Amniotic stem cell (primary cell): ENCODE data around the gene GRIK5.
"Not testable (repeated sequence)": the region's sequence is repeated elsewhere in the genome, so short reads cannot be mapped to it uniquely, and the experiment has no call there.

Experiments used
- DNase-seq: peaks from one replicate; lab custom pipeline; 2025; lab: John Stamatoyannopoulos, UW

Gene GRIK5, protein sequence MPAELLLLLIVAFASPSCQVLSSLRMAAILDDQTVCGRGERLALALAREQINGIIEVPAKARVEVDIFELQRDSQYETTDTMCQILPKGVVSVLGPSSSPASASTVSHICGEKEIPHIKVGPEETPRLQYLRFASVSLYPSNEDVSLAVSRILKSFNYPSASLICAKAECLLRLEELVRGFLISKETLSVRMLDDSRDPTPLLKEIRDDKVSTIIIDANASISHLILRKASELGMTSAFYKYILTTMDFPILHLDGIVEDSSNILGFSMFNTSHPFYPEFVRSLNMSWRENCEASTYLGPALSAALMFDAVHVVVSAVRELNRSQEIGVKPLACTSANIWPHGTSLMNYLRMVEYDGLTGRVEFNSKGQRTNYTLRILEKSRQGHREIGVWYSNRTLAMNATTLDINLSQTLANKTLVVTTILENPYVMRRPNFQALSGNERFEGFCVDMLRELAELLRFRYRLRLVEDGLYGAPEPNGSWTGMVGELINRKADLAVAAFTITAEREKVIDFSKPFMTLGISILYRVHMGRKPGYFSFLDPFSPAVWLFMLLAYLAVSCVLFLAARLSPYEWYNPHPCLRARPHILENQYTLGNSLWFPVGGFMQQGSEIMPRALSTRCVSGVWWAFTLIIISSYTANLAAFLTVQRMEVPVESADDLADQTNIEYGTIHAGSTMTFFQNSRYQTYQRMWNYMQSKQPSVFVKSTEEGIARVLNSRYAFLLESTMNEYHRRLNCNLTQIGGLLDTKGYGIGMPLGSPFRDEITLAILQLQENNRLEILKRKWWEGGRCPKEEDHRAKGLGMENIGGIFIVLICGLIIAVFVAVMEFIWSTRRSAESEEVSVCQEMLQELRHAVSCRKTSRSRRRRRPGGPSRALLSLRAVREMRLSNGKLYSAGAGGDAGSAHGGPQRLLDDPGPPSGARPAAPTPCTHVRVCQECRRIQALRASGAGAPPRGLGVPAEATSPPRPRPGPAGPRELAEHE

DNA sequence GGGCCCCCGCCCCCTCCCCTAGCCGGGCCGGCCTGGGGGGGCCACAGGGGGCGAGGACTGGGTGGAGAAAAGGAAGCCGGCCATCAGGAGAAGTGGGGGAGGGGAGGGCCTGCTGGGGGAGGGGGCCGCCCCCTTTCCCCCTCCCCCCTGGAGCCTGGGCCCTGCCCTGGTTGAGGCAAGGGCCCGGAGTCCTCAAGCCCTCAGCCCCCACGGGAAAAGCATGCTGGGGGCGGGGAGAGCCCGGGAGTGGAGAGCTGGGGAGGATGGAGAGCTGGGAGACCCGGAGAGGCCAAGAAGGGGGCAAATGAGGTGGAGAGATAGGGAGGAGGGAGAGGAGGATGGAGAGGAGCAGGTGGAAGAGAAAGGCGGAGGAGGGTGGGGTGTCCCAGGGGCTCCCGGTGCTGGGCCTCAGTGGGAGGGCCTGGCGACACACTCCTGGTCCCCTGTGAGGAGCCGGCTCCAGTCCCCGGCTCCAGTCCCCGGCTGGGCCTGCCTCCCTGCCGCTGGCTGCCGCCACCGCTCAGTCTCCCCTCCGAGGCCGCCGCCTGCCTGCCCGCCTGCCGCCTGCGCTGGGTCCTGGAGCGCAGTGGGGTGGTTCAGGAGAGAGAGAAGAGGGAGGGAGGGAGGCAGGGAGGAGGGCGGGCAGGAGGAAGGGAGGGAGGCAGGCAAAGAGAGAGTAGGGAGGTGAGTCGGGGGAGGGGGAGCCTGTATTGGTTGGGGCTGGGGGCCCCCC is at the start of gene GRIK5:
Gene GRIK5, minus strand, starts transcription at position 588 of the 733 bp plus-strand sequence. CDS start 4,436 bp downstream, outside the sequence.
- DNase-seq = no peak

DNA sequence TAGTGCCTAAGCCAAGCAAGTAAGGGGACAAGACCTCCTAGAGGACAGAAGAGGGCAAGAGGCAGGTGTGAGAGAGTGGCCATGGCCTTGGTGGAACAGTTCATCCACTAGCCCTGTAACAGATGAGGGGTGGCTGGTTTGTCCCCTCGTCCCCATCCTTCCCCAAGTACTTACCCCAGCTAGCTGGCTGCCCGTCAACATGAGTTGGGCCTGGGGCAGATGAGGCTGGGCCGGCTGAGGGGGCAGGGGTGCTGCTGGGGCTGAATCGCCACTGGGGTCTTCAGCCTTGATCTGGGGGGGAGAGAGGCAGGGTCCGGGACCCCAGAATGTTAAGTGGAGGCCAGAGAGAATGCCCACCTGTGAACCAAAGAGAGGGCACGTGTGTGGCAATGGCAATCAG is 47.1 kb upstream of the GRIK5 start:
- no peak for DNase-seq

DNA sequence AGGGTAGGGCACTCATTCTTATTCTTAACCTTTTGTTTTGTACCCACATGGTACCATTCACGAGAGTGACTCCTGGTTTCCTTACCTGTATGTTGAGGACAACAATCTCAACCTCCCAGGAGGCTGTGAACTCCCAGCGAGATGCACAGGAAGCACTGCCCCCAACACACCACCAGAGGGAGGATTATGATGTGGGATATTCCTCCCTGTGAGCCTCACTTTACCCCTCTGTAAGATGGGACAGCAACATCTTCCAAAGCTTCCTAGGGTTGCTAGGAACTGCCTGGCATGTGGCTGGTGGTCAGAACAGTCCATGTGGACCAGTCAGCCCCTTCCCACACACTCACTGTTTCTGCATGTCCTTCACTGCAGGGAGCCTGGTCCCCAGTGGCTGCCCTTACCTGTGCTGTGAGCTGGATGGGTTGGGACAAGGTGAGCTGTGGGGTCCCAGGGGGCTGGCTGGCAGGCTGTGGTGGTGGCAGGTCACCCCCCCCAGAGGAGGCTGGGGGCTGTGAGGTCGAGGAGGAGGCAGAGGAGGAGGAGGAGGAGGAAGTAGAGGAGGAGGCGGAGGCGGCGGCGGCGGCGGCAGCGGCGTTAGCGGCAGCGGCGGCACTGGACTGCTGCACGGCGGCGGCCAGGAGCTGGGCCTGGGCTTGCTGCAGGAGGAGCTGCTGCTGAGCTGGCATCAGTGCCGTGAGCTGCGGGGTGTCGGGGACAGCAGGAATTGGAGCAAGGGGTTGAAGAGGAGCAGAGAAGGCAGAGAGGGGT is 46.5 kb upstream of the GRIK5 start:
- DNase-seq = no peak

DNA sequence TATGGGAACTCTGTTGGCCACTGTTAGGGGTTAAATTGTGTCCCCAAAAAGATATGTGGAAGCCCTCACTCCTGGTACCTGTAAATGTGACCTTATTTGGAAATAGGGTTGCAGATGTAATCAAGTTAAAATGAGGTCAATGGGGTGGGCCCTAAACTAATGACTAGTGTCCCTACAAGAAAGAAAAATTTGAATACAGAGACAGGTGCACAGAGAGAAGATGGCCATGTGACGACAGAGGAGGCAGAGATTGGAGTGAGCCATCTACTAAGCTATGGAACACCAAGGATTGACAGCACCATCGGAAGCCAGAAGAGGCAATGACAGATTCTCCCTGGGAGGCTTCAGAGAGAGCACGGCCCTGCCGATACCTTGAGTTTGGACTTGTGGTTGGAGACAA is 45.7 kb upstream of the GRIK5 start:
- no peak for DNase-seq

DNA sequence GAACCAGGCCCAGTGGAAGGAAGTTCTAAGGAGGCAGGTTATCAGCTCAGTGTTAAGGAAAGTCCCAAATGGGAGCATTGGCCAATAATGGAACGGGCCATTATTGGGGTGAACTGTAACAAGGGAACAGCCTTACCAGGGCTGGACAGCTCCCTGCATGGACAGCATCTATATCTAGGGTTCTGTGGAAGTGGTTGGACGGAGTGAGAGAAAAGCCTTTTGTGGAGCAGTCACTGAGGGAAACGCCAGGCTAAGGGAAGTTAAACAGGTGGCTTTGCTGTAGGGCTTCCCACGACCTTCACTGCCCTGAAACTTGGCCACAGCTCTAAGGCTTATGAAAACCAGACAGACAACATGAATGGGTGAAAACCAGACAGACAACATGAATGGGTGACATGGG is 45.2 kb upstream of the GRIK5 start:
- DNase-seq = no peak

DNA sequence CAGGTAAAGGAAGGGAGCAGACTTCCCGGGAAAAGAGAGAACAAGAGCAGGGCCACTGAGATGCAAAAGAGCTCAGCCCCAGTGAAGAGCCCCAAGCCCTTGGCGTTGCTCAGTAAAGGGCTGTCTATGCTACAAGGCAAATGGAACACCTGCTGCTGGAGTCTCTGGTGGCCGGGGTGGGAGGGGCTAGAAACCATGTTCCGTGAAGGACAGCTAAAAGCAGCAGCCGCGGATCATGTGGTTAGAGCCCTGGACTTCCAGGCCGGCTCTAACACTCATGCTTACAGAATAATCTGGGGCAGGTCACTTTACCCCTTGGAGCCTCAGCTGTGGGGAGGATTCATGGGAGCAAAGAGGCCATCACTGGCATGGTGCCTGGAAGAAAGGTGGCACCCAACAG is 44.4 kb upstream of the GRIK5 start:
- DNase-seq = no peak

DNA sequence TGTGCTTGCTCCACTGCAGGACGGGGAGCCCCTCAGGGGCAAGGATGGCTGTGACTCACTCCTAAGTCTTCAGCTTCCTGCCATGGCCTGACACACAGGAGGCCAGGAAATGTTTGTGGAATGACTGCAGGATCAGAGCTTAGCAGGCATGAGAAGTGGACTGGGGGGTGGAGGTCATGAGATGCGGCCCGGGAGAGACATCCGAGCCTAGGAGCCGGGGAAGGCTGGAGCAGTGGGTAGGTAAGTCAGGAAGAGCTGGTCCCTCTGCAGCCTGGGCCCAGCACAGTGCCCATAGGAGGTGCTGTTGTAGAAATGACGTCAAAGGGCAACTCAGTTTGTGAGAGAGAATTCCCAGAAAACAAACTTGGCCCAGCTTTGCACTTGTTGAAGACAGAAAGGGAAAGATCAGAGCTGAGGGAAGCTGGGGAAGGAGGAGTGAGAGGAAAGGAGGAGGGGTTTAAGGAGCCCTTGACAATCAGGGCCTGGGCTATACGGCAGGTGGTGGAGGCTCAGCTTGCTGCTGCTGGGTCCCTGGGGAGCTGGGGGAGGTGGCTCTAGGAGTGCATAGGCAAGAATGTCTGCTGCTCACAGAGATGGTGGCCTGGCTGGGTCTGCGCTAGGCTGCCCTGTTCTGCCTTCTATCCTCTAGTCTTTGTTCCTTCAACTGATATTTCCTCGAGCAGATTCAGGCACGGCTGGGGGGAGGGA is 43.8 kb upstream of the GRIK5 start:
- DNase-seq = peak; percentile 93

DNA sequence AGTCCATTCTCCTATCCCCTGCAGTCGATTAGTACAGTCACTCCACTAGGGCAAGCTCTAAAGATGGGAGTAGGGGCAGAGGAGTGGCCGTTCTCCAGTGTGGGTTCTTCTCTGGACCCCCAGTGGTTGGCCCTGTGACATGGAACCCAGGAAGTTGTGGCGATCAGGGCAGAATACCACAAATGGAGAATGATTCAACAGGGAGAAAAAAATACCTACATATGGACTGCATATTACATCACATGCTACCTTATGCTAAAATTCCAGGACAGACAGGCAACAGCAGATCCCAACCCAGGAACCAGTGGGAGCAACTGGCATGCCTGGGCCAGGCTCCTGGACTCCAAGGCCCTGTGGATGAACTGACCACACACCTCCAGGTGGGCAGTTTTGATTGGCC is 41.8 kb upstream of the GRIK5 start:
- DNase-seq = no peak

DNA sequence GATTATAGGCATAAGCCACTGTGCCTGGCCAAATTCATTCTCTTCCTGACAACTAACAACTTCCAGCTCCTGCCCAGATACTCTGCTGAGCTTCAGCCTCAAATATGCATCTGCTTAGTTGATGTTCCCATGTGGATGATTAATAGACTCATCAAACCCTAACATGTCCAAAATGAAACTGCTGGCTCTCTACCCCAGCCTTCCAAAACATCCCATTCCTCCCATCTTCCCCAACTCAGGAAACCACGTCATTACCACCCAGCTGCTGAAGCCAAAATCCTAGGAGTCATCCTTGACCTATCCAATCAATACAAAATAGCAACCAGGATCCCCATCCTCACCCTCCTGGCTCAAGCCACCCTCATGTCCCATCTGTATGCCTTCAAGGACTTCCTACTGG is 41.4 kb upstream of the GRIK5 start:
- no peak for DNase-seq

DNA sequence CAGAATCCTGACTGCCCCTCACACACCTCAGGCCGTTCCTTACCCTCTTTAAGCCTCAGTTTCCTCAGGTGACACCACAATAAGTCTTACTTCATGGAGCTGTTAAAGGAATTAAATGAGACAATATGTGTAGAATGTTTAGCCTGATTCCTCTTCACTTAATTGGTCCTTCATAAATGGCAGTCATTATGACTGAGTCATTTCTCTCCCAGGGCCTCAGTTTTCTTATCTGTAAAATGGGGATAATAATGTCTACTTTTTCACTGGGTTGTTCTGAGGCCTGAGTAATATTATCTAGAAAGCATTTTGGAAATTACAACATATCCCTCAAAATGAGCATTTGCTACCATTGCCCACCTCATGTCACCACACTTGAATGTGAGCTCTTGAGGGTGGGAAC is 40.7 kb upstream of the GRIK5 start:
- DNase-seq = no peak

DNA sequence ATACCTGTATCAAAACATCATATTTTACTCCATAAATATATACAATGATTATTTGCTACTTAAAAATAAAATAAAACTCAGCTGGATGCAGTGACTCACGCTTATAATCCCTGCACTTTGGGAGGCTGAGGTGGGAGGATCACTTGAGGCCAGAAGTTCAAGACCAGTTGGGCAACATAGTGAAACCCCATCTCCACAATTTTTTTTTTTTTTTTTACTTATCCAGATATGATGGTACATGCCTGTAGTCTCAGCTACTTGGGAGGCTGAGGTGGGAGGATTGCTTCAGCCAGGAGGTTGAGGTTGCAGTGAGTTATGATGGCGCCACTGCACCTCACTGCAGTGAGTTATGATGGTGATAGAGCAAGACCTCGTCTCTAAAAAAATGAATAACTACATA is 39.9 kb upstream of the GRIK5 start:
- no peak for DNase-seq

DNA sequence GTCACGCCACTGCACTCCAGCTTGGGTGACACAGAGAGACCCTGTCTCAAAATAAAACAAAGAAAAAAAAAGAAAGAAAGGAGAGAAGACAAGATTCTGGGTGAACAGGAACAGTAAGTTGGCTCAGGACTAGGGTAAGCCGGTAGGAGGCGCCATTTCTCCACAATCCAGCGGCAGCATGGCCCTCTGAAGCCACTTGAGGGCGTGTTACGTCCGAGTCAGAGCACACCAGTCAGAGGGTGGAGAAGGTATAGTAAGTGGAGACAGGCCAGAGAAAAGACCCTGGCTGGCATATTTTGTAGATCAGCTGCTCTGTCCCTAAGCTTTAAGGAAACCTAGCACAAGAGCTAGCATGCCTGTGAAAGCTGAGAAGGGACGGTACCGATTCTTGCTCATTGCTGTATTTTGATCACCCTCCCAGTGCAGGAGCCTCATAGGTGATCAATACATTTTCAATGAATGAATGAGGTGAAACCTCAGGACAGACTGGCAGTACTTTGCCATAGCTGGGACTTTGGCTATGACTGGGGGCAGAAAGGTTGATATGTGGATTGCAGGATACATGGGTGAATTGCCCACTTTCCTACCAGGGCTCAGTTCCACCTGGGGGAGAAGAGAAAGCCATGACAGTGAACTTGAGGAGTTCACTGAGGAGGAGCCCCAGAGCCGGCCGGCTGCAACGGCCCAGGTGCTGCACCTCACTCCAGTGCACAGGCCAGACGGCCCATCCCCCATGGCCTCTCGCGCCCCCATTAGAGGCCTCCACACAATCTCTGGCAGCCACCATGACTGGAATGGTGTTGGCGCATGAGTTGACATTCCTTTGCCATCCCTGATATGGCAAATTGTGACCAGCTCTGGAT is 38.8 kb upstream of the GRIK5 start:
- DNase-seq = peak; percentile 80

DNA sequence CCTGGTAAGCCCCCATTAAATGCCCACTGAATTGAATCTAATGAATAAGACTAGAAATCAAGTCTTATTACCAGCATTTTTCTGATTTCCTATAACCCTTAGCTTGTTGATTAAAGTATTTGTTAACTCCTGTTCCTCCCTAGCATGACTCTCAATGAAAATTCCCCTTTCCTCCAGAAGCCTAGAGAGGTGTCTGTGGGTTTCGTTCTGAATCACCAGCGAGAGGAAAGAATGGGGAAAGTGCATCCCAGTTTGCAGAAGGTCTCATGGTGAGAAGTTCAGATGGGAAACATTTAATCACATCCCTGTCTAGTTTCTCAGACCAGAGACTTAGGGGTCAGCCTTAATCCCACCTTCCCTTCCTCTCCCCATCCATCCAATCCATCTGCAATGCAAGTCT is 35.4 kb upstream of the GRIK5 start:
- no peak for DNase-seq

DNA sequence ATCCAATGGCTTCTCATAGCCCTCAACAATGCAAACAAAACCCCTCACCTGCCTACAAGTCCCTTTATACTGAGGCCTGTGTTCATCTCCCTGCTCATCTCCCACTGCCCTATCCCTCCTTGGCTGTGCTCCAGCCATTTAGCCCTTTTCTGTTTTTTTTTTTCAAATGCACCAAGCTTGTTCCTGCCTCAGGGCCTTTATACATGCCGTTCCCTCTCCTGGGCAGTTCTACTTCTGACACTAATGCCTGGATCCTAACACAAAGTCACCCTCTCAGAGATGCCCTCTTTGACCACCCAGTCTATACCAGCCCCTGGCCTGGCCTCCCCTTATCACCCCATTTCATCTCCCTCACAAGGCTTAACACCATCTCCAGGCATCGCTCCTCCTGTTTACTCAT is 32.9 kb upstream of the GRIK5 start:
- DNase-seq = no peak

DNA sequence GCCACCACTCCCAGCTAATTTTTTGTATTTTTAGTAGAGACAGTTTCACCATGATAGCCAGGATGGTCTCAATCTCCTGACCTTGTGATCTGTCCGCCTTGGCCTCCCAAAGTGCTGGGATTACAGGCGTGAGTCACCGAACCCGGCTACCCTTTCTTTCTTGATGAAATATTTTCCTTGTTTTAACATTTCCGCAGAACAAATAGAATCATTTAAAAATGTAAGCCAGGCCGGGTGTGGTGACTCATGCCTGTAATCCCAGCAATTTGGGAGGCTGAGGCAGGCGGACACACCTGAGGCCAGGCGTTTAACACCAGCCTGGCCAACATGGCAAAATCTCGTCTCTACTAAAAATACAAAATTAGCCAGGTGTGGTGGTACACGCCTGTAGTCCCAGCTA is 30.2 kb upstream of the GRIK5 start:
- not testable (repeated sequence) for DNase-seq

DNA sequence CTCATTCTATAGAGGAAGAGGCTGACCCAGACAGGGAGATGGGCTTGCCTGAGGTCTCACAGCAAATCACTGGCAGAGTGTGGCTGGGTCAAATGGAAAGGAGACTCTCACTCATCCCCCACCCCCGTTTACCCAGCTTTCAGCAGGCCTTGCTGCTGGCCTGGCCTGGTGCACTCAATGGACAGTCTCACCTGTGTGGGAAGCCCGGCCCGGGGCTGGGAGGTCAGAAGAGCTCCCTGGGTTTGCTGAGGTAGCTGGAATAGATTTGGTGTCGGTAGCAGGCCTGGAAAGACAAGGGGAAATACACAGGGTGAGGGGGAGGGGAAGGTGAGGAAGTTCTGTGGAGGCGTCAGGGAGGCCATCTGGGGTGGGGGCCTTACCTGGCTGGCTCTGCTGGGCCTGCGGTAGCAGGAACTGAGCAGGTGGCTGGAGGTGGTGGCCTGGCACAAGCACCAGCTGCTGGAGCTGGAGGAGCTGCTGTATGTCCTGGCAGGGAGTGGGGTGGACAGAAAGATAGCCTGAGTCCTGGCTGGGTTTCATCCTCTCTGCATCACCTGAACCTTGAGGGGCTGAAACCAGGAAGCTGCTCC is 29.4 kb upstream of the GRIK5 start:
- no peak for DNase-seq

DNA sequence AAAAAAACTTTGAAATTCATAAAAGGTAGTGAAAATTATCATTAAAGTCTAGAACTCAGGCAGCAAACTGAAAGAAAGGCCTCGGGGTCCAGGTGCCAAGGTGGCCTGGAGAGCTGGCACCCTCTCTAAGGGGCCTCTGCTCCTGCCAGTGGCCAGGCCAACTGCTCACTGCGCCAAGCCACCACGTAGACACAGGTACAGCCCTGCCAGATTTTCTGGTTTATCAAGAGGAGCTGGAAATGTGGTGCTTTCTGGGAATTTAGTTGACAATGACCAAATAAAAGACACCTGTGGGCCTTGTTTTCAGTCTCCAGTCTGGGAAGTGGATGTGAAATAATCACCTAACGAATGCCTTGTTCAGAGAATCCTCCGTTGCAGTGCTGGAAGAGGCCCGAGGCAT is 28.8 kb upstream of the GRIK5 start:
- DNase-seq = no peak

DNA sequence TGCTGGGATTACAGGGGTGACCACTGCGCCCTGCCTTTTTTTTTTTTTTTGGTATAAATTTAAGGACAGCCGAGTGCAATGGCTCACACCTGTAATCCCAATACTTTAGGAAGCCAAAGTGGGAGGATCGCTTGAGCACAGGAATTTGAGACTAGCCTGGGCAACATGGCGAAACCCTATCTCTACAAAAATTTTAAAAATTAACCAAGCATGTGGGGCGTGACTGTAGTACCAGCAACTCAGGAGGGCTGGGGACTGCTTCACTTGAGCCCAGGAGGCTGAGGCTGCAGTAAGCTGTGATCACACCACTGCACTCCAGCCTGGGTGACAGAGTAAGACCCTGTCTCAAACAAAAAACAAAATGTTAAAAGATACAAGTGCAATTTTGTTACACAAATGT is 27.5 kb upstream of the GRIK5 start:
- DNase-seq = no peak

DNA sequence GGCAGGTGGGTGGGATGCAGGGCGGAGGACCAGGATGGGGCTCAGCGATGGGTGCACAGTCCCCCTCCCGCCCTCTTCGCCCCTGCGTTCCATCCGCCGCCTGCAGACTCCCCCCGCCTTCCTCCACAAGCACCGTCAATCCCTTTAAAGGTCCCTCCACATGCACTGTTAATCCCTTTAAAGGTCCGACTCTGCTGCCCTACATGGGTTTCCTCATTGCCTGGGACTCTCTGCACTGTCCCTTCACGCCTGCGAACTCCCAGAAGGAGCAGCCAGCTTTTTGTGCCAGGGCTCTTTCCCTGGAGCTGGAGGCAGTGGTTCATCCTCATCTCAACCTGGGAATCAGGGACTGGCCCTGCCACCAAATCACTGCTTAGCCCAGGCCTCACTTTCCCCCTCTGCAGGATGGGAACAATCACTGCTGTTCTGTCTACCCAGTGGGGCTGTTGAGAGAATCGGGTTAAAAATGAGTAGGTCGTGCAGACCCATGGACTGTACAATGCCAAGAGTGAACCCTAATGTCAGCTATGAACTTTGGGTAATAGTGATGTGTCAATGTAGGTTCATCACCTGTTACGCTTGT is 26.3 kb upstream of the GRIK5 start:
- DNase-seq = no peak
